H7 (cell line): ENCODE measurements around the gene NCS1. TPM values are rescaled to one million over a fixed set of nuclear protein-coding genes. Genes with fewer than 3 reads are reported as not detected.

Experiments used
- DNase-seq: peaks from one replicate; pipeline ENCODE4 v3.0.0; 2012
- H3K27me3 ChIP-seq: 2 replicates; pipeline ENCODE4 v1.6.0; 2011; ENCODE audit warnings: mild to moderate bottlenecking, low read length; ENCODE audit not compliant: control insufficient read depth, insufficient read depth
- H3K36me3 ChIP-seq: replicated peaks from 2 replicates; pipeline ENCODE4 v1.5.1; 2011; ENCODE audit warnings: low read length; ENCODE audit not compliant: control insufficient read depth, insufficient read depth
- H3K4me3 ChIP-seq: 2 replicates; pipeline ENCODE4 v1.5.1; 2011; ENCODE audit warnings: low read depth, mild to moderate bottlenecking, control low read depth, low read length, moderate library complexity; ENCODE audit not compliant: insufficient read depth
- total RNA-seq: library from RNA; depleted of rRNA; stranded (reverse); fragments of >200 nt; shearing (Covaris generic); gene quantifications from 2 replicates; pipeline ENCODE4 v1.2.3, GENCODE V29; 2014

Gene NCS1
- total RNA-seq, 1 experiment from 2014 or later = 28.3 TPM

DNA sequence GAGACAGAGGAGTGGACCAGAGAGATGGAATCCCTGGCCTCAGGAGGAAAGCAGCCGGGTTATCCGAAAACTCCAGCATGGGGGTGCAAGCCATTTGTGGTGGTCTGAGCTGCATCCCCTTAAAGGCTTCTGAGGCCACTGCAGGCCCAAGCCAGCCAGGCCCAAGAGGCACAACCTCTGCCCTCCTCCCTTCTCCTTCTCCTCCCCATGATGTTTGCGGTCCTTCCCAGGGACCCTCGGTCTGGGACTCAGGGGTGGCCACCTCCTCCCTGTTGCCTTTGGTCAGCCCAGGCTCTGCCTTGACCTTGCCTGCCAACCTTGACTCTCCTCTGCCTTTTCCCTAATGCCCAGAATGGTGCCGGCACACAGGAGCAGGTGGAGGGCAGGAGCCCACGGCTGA lies 4.6 kb downstream of the NCS1 start:
- Histone ChIP-seq H3K4me3 (no peak overlapping the region), H3K27me3 (no peaks in the 10 kb centered on the region; the same call in 1 of the 2 replicates)

DNA sequence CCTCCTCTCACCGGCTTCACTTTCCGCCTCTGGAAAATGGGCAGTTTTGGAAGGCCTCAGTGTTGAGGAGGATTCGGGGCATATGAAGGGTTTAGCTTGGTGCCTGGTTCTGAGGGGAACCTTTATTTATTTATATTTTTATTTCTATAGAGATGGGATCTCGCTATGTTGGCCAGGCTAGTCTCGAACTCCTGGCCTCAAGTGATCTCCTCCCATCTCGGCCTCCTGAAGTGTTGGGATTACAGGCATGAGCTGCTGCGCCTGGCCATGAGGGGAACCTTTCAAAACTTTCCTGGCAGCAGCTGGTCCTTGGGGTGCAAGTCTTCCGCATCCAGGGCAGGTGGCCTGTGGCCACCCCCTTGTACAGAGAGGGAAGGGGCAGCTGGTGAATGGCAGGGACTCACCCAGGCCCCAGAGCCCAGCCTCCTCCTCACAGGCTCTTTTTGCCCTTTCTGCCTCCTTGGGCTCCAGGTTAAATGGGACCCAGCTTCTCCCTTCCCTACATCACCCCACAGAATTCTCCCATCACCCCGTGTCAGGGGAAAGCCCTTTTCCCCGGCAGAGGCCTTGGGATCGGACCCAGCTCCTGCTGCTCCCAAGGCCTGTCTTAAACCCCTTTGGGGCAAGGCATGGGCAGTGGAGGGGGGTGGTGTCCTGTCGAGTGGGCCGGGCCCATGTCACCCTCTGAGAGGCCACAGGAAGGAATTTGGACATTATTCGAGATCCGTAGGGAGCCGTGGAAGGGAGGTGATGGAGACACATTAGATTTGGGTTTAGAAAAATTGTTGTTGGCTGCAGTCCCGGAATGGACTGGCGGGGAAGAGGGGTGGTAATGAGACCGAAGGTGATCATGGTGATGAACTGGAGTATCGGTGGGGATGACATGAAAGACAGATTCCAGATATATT lies 5.9 kb downstream of the NCS1 start:
- no peaks in the 10 kb centered on the region; the same call in 1 of the 2 replicates for H3K36me3 ChIP-seq
- no peak overlapping the region for H3K4me3 ChIP-seq
- H3K27me3 ChIP-seq = no peaks in the 10 kb centered on the region; the same call in 1 of the 2 replicates
- DNase-seq = peak; percentile 49

More for the DNA sequence above, 4.6 kb downstream of the NCS1 start:
- no peak for DNase-seq
- no peaks in the 10 kb centered on the region; the same call in 1 of the 2 replicates for H3K36me3 ChIP-seq

DNA sequence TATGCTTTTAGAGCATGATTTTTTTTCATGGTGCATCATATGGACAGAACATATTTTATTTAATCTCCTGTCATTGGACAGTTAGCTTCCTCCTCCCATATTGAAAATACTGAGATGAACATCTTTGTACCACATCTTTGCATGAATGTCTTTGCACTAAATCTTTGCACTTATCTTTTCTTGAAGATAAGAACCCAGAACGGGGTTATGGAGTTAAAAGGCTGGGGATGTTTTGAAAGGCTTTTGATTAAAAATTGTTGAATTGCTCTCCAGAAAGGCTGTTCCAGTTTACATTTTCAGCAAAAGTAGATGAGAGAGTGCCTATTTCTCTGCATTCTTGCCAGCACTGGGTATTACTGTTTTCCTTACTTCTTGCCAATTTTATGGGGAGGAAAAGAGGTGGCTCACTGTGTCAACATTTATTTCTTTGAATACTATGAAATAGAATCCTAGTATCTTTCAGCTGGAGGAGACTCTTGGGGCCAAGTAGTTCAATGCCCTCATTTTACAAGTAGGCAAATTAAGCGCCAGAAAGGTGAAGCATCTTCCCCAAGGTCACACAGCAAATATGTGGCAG lies 7.2 kb downstream of the NCS1 start:
- DNase-seq = no peak
- no peaks in the 10 kb centered on the region for H3K36me3 ChIP-seq
- H3K4me3 ChIP-seq = no peak overlapping the region
- H3K27me3 ChIP-seq = no peaks in the 10 kb centered on the region

GRCh38 chr9:130180516-130180915 lies 8.3 kb downstream of the NCS1 start:
- Histone ChIP-seq H3K36me3 (no peaks in the 10 kb centered on the region), H3K27me3 (no peaks in the 10 kb centered on the region), H3K4me3 (no peak overlapping the region)
- no peak for DNase-seq

GRCh38 chr9:130181678-130182380 lies 9.6 kb downstream of the NCS1 start:
- no peak for DNase-seq
- no peaks in the 10 kb centered on the region for H3K27me3 ChIP-seq
- H3K4me3 ChIP-seq = no peak overlapping the region
- no peaks in the 10 kb centered on the region; the same call in 1 of the 2 replicates for H3K36me3 ChIP-seq

DNA sequence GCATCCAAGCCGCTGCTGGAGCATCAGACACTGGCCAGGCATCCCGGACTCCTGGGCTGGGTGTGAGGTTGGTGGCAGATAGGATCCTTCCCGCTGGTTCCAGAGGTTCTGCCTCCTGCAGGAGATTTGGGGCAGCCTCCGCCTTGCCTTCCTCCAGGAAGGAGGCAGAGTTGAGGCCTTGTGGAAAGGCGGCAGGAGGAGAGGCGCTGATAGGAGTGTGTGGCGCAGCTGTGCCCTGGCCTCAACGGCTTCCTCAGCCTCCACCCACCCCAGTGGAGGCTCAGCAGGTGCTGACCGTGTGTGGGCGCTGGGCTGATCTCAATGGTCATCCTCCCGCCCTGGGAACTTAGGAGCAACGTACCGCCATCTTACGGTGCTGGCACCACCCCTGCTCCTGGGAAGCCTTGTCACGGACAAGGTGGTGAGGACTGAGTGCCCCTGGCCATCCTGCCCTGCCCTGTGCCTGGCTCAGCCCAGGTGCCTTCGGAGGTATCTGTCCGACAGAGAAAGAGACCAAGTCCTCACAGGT lies 10.2 kb downstream of the NCS1 start:
- H3K36me3 ChIP-seq = no peaks in the 10 kb centered on the region; the same call in 1 of the 2 replicates
- no peaks in the 10 kb centered on the region for H3K27me3 ChIP-seq
- peak; percentile 61 for DNase-seq
- no peak overlapping the region for H3K4me3 ChIP-seq

- DNase-seq = peak; percentile 86
- no peak overlapping the region for H3K4me3 ChIP-seq
- no peaks in the 10 kb centered on the region; the same call in 1 of the 2 replicates for H3K36me3 ChIP-seq
- no peaks in the 10 kb centered on the region for H3K27me3 ChIP-seq
Measured at GRCh38 chr9:130183133-130183762, 11.0 kb downstream of the NCS1 start.

- H3K4me3 ChIP-seq = no peak overlapping the region
Measured at GRCh38 chr9:130185017-130185416, 12.8 kb downstream of the NCS1 start.

GRCh38 chr9:130185490-130186031 lies 13.4 kb downstream of the NCS1 start:
- no peaks in the 10 kb centered on the region for H3K27me3 ChIP-seq
- no peak overlapping the region for H3K4me3 ChIP-seq
- DNase-seq = peak; percentile 88
- H3K36me3 ChIP-seq = no peaks in the 10 kb centered on the region; the same call in 1 of the 2 replicates

More at GRCh38 chr9:130185017-130185416, 12.8 kb downstream of the NCS1 start:
- Histone ChIP-seq H3K36me3 (no peaks in the 10 kb centered on the region; the same call in 1 of the 2 replicates), H3K27me3 (no peaks in the 10 kb centered on the region)
- DNase-seq = peak; percentile 83

DNA sequence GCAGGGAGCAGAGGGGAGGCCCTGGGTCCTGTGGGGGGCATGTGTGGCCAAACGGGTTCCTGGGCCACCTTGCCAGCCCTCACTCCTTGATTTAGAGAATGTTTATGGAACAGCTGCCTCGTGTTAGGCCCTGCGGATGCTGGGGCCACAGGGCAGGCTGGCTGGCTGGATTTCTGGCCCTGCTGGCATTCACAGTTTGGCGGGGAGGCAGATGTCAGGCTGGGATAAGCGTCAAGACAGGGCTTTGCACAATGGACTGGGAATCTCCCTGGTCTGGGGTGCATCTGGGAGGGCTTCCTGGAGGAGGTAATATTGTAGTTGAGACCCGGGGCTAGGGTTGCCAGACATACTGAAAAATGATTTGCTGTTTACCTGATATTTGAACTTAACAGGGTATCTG lies 13.8 kb downstream of the NCS1 start:
- Histone ChIP-seq H3K27me3 (no peaks in the 10 kb centered on the region), H3K4me3 (no peak overlapping the region), H3K36me3 (no peaks in the 10 kb centered on the region; the same call in 1 of the 2 replicates)
- DNase-seq = no peak

DNA sequence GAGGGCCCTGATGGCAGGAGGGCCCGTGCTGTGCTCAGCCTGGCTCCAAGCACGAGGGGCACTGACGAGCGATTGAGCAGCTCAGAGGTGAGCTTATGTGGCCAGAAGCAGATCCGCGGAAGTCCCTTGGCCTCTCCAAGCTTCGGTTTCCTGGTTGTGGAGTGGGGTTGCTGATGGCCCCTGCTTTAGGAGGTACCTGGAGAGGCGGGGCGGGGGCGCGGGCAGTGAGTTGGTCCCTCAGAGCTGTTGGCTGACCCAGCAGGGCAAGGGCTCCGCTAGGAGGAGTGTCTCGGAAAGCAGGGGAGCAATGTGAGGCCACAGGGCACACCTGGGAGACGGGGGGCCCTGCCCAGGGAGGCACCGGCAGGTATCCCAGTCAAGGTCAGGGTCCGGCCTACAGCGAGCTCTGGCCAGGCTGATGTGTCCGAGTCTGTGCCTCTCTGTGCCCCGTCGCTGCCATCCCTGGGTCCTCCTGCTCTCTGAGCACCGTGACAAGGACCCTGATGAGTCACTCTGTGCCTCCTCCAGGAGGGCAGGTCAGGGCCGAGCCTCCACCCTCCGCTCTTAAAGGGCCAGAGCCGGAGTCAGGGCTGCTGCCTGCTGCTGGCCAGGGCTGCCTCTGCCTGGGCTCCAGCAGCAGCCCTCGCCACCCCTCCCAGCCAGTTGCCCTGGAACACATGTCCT lies 14.8 kb downstream of the NCS1 start:
- Histone ChIP-seq H3K4me3 (no peak overlapping the region; the same call in 1 of the 2 replicates), H3K27me3 (no peaks in the 10 kb centered on the region), H3K36me3 (no peaks in the 10 kb centered on the region; the same call in 1 of the 2 replicates)
- peak; percentile 92 for DNase-seq

GRCh38 chr9:130187523-130187846 lies 15.3 kb downstream of the NCS1 start:
- no peak for DNase-seq
- Histone ChIP-seq H3K36me3 (no peaks in the 10 kb centered on the region; the same call in 1 of the 2 replicates), H3K27me3 (no peaks in the 10 kb centered on the region), H3K4me3 (no peak overlapping the region)

DNA sequence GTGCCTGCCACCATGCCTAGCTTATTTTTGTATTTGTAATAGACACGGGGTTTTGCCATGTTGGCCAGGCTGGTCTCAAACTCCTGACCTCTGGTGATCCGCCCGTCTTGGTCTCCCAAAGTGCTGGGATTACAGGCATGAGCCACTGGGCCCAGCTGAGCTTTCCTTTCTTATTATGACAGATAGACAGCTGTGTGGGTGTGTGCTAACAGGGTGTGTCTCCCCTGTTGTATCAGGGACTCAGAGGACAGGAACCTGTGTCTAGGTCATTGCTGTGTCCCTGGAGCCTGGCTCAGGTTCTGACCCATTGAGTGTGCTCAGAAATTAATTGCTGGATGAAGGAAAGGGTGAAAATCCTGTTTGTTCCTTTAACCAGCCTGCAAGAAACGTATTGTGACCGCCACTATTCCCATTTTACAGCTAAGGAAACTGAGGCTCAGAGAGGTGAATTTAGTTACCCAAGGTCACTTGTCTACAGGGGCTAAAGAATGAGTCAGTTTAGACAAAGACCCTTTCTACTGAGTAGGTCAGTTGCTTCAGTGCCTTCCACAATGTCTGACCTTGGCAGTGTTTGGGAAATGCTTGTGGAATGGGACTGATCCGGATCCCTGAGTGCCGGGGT lies 16.8 kb downstream of the NCS1 start:
- no peak for DNase-seq
- H3K36me3 ChIP-seq = no peaks in the 10 kb centered on the region; the same call in 1 of the 2 replicates
- no peak overlapping the region for H3K4me3 ChIP-seq
- no peaks in the 10 kb centered on the region for H3K27me3 ChIP-seq
